ENCODE results near the gene PTN. TPM values are rescaled to one million over a fixed set of nuclear protein-coding genes. Genes with fewer than 3 reads are reported as not detected.

PTN gene
- total RNA-seq, 4 donors from 2014 or later = 1.4 to 6.9 (median 2.6) TPM

DNA sequence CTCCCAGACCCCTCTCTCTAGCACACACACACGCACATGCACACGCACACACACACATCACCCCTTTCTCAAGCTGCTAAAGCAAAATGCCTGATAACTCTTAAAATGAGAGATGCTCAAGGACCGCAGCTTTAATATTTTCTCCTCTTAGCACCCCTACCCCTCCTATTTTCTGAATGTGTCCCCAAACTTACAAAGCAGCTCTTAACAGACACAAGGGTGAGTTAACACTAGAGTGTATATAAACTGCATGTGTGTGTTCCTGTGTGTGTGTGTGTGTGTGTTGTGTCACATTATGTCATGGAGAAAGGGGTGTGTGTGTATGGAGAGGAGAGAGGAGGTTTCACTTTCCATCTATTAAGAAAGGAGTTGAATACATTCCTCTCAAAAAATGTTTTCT is 1.3 kb downstream of the PTN start:
- TF ChIP-seq POLR2A (IDR thresholded peaks at IDR 0.05) = no peak
- no peak for TF ChIP-seq POLR2AphosphoS5 (IDR thresholded peaks at IDR 0.05)
- TF ChIP-seq, protein P1, sequence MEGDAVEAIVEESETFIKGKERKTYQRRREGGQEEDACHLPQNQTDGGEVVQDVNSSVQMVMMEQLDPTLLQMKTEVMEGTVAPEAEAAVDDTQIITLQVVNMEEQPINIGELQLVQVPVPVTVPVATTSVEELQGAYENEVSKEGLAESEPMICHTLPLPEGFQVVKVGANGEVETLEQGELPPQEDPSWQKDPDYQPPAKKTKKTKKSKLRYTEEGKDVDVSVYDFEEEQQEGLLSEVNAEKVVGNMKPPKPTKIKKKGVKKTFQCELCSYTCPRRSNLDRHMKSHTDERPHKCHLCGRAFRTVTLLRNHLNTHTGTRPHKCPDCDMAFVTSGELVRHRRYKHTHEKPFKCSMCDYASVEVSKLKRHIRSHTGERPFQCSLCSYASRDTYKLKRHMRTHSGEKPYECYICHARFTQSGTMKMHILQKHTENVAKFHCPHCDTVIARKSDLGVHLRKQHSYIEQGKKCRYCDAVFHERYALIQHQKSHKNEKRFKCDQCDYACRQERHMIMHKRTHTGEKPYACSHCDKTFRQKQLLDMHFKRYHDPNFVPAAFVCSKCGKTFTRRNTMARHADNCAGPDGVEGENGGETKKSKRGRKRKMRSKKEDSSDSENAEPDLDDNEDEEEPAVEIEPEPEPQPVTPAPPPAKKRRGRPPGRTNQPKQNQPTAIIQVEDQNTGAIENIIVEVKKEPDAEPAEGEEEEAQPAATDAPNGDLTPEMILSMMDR (IDR thresholded peaks at IDR 0.05) = no peak
- TF ChIP-seq EP300 (IDR thresholded peaks at IDR 0.05) = no peak
- H3K36me3 ChIP-seq = no peaks in the 10 kb centered on the region
- no peak overlapping the region for H3K27ac ChIP-seq
- no peaks in the 10 kb centered on the region for H3K27me3 ChIP-seq
- H3K4me3 ChIP-seq = no peak overlapping the region
- peaks cover 13% of the 10 kb centered on the region for H3K4me1 ChIP-seq
- 61% methylated on average over 3 of the region's 3 CpGs for WGBS
- no peak for DNase-seq (ENCODE audit: low spot score in 2 of 2)
- no peaks in the 10 kb centered on the region for H3K9me3 ChIP-seq

- Histone ChIP-seq H3K4me3 (no peak overlapping the region), H3K27ac (no peak overlapping the region), H3K36me3 (no peaks in the 10 kb centered on the region), H3K27me3 (no peaks in the 10 kb centered on the region), H3K4me1 (peaks cover 3% of the 10 kb centered on the region), H3K9me3 (no peaks in the 10 kb centered on the region)
- TF ChIP-seq POLR2A (IDR thresholded peaks at IDR 0.05) = no peak
- TF ChIP-seq POLR2AphosphoS5 (IDR thresholded peaks at IDR 0.05) = no peak
- TF ChIP-seq EP300 (IDR thresholded peaks at IDR 0.05) = no peak
- DNase-seq (ENCODE audit: low spot score in 2 of 2) = no peak
- WGBS = 71% methylated on average over 2 of the region's 2 CpGs
These were observed 5.6 kb downstream of the PTN start for GRCh38 chr7:137337902-137338301.

DNA sequence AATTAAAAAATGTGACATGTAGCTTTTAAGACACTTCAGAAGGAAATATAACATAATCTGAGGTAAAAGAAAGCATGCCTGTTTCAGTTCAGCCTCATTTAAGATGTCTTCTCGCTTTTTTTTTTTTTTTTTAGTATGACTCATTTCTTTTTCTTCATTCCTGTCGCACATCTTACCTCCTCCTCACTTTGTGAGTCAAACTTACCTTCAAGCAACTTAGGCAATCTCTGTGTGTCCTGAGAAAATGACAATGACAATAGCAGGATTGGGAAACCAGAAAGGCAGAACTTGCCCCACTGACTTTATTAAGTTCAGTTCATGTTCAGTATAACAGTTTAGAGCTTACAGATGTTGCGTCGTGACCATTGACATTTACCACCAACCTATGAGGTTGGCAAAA is 7.7 kb downstream of the PTN start:
- no peak for DNase-seq (ENCODE audit: low spot score in 2 of 2)
- H3K4me3 ChIP-seq = no peak overlapping the region
- H3K27me3 ChIP-seq = no peaks in the 10 kb centered on the region
- no peak overlapping the region for H3K27ac ChIP-seq
- H3K36me3 ChIP-seq = no peaks in the 10 kb centered on the region
- TF ChIP-seq, protein P1 (IDR thresholded peaks at IDR 0.05) = no peak
- no peak for TF ChIP-seq EP300 (IDR thresholded peaks at IDR 0.05)
- no peak for TF ChIP-seq POLR2A (IDR thresholded peaks at IDR 0.05)
- TF ChIP-seq POLR2AphosphoS5 (IDR thresholded peaks at IDR 0.05) = no peak
- 72% methylated on average over 4 of the region's 4 CpGs for WGBS
- no peaks in the 10 kb centered on the region for H3K9me3 ChIP-seq
- peaks cover 4% of the 10 kb centered on the region for H3K4me1 ChIP-seq

- peaks cover 4% of the 10 kb centered on the region for H3K4me1 ChIP-seq
- no peaks in the 10 kb centered on the region for H3K9me3 ChIP-seq
- DNase-seq (ENCODE audit: low spot score in 2 of 2) = no peak
- no peak overlapping the region for H3K27ac ChIP-seq
- no peak overlapping the region for H3K4me3 ChIP-seq
- WGBS = 35% methylated on average over 8 of the region's 8 CpGs
- H3K36me3 ChIP-seq = no peaks in the 10 kb centered on the region
- TF ChIP-seq, protein P1 (IDR thresholded peaks at IDR 0.05) = no peak
- TF ChIP-seq EP300 (IDR thresholded peaks at IDR 0.05) (no peak), POLR2A (IDR thresholded peaks at IDR 0.05) (no peak), POLR2AphosphoS5 (IDR thresholded peaks at IDR 0.05) (no peak)
- H3K27me3 ChIP-seq = no peaks in the 10 kb centered on the region
These were observed 12.2 kb downstream of the PTN start for GRCh38 chr7:137331378-137331777.

GRCh38 chr7:137329411-137329810 is 14.1 kb downstream of the PTN start:
- peaks cover 4% of the 10 kb centered on the region for H3K4me1 ChIP-seq
- no peaks in the 10 kb centered on the region for H3K36me3 ChIP-seq
- no peaks in the 10 kb centered on the region for H3K27me3 ChIP-seq
- no peak for DNase-seq (ENCODE audit: low spot score in 2 of 2)
- TF ChIP-seq POLR2A (IDR thresholded peaks at IDR 0.05) (no peak), POLR2AphosphoS5 (IDR thresholded peaks at IDR 0.05) (no peak), EP300 (IDR thresholded peaks at IDR 0.05) (no peak)
- TF ChIP-seq, protein P1 (IDR thresholded peaks at IDR 0.05) = no peak
- H3K27ac ChIP-seq = no peak overlapping the region
- no peak overlapping the region for H3K4me3 ChIP-seq
- H3K9me3 ChIP-seq = no peaks in the 10 kb centered on the region
- WGBS = 88% methylated on average over 1 of the region's 1 CpG
